GM18499 (cell line): ENCODE data around the gene GAS1.

Source experiments
- ATAC-seq: cut with Tn5 transposase; IDR thresholded peaks from one replicate; pipeline ENCODE4 v1.9.1; 2021; ENCODE audit warnings: moderate number of reproducible peaks; ENCODE audit not compliant: insufficient read depth, unreplicated experiment

Gene GAS1, protein sequence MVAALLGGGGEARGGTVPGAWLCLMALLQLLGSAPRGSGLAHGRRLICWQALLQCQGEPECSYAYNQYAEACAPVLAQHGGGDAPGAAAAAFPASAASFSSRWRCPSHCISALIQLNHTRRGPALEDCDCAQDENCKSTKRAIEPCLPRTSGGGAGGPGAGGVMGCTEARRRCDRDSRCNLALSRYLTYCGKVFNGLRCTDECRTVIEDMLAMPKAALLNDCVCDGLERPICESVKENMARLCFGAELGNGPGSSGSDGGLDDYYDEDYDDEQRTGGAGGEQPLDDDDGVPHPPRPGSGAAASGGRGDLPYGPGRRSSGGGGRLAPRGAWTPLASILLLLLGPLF

DNA sequence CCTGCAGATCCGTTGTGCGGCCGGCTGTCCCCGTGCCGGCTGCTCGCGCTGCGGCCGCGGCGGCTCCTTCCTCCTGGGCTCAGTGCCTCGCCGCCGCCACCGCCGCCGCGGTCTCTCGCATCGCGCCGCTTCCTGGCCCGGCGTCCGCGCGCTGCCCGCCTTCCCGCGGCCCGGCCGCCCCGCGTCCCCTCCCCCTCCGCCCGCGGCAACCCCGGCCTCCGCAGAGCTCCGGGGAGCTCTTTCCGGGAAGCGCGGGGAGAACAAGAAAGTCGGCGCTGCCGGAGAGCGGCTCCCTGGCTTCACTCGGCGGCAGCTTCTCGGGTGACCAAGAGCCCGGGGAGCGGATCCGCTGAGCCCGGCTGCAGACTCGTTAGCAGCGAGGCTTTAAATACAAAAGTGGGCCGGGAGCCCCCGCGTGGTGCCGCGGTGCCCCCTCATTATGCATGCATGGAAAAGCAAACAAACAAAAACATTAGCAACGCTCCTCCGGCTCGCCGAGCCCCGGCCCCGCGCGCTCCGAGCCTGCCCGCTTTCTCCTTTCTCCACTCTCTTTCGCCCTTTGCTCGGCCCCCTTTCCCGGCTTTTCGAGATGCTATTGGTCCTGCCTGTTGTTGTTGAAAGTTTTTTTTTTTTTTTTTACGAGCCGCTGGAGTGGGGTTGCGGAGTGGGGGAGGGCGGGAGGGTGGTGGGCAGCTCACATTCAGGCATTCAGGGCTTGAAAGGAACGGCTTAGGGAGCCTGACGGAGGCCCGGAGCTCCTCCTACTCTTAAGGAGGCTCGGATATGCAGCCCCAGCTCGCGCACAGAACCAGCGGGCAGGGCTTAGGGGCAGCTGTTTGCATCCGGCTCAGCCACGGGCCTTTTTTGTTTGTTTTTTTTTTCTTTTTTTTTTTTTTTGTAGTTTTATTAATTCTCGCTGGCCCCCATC, at the start of gene GAS1:
GAS1 (minus strand) TSS at position 361 of the 928 bp plus-strand sequence. CDS start 727 bp downstream, outside the sequence.
- ATAC-seq, result no peak

DNA sequence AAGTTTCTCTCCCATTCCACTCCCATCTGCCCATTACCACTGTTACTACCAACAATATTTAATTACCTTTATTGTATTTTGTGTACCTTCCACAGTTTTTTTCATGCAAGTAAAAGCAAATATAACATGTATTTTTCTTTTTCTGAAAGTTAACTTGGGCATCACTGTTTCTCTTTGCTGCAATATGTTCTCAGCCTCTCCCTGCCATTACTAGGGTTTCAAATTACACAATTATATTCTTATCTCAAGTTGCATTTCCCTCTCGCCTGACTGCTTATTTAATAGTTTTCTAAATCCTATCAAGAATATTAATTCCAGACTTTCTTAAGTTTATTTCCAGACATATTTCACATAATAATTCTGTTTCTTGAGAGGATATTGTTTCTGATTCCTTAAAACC, 46.9 kb upstream of the GAS1 start:
- ATAC-seq, result no peak

DNA sequence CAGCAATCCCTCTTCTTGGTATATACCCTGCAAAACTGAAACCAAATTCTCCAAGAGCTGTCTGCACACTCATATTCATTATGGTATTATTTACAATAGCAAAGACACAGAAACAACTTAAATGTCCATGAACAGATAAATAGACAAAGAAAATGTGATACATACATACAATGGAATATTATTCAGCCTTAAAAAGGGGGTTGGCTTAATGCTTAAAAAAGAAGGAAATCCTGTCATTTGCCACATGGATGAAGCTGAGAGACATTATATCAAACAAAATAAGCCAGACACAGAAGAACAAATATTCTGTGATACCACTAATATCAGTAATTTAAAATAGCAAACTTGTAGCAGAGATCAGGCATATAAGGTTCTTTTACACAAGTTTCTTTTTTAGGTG, 46.5 kb upstream of the GAS1 start:
- ATAC-seq, result no peak

DNA sequence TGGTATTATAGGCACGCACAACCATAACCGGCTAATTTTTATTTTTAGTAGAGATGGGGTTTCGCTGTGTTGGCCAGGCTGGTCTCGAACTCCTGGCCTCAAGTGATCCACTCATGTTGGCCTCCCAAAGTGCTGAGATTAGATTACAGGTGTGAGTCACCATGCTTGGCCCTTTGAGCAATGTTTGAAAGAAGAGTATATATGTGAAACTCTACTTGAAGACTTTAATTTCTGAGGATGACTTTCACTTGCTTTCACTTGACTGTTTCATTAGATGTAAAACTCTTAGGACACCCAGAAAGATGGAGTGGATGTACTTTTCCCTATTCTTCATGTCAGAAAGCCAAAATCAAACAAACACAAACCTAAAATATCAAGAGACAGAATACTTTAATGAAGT, 43.8 kb upstream of the GAS1 start:
- no peak for ATAC-seq

DNA sequence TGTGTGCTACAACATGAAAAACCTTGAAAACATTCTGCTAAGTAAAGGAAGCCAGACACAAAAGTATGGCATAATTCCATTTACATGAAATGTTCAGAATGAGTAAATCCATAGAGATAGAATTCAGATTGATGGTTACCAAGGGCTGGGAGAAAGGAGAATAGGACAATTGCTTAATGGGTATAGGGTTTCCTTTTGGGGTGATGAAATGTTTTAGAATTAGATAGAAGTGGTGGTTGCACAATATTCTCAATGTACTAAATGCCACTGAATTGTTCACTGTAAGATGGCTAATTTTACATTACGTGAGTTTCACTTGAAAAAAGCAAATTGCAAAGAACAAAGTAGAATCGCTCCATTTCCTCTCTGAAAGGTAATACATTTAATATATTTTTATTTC, 43.0 kb upstream of the GAS1 start:
- ATAC-seq, result no peak

DNA sequence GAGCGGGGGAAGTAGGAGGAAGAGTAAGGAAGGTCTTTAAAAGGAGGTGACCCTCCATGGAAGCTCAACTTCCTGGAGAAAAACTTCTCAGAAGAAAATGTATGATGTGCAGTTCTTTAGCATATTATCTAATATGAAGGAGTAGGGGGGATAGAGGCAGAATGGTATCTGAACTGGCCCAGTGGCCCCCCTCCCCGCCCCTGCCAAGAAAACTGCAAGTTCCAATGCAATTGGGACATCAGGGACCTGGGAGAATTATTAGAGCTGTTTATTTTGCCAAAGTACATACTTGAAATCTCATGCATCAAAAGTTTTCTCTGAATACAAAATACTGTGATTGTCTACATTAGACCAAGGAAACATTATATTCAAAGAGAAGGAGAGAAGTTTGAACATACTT, 40.6 kb upstream of the GAS1 start:
- no peak for ATAC-seq

DNA sequence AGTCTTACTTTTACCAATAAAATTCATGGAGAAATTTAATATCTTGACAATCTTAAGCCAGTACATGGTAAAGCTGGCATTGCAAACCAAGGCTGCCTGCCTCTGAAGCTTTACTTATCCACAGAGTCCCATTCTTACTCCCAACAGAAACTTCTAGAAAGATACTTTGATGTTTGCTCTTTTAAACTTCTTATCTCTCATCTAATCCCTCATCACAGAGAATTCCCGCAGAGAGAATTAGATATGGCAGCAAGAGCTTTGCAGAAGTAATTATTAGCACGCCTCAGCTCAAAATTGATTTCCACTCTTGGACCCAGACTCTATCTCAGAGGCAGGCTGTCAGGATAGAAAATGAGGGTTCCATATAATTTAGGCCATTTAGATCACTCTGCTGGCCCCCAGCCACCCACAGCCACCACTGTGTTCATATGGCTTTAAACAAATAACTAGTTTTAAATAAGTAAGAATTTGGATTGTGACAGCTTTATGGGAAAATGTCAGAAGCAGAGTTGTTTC, 37.9 kb upstream of the GAS1 start:
- no peak for ATAC-seq

DNA sequence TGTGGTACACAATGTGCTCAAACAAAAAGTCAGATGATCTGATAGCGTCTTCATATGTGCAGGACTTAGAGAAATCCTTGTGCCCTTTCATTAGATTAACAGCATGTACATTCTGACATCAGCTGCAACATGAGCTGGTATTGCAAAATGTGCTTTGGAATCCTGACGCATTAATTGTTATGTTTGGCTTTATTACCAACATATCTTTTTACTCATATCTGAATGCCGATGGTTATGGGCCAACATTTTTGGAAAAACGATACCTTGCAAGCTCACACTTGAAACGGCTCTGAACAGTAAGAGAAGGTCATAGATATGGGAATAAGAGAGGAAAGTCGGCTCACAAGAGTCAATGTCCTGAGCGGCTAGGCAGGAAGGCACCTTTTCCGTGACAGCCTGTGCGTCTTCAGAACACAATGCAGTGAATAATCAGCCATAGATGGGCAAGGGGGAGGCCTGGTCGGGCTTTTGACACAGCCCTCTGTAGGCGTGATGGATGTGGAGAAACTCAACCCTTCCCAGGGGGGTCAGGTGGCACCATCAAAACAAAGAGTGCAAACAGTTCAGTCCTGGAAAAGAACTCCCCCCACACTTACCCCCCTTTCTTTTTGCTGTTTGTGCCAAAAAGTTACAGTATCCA, 36.4 kb upstream of the GAS1 start:
- ATAC-seq, result no peak

DNA sequence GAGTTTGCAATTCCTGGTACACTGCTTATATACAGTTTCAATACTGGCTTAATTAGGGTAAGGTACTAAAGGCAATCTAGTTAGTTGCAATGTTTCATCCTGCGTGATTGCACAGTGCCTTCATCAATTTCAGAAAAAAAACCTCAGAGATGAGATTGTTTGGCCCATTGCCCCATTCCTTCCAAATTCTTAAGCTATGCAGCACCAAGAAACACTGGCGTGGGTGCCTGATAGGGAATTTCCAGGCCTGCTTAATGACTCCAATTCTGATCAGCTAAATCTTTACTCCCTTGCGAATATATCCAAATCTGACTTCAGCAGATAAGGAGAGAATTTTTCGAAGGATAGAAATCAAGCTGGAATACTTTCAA, 35.9 kb upstream of the GAS1 start:
- no peak for ATAC-seq

DNA sequence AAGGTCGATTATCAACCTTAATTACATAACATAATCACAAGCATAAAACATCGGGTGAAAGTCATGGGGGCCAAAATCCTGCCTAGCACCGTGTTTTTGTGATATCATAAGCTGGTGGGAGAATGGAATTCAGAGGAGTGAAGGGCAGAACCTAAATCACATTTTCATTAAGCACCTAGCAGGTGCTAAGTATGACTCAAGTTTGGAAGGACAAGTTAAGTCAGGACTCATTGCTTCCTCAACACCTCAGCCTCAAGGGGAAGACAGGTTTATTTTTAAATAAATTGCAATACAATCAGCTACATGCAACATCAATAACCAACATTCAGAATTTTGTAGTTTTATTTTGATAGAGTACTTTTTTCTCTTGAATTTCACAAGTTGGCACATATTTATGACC, 33.5 kb upstream of the GAS1 start:
- no peak for ATAC-seq

DNA sequence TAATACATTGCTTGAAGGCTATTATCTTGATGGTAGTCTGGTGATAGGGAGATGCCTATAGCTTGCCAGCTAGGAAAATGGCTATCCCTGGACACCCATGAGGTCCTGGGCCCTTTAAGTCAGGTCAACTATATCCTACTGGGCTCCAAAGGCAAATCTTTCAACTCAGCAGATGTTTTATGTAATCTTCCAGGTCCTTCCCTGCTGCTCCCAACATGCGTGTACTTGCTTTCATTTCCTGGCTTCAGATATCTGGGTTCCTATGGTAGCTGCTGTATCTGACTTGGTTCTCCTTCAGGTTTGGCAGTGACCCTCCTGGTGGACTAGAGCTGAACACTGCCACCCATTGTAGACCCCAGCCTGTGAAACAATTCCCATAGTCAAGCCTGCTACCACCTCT, 32.4 kb upstream of the GAS1 start:
- no peak for ATAC-seq

DNA sequence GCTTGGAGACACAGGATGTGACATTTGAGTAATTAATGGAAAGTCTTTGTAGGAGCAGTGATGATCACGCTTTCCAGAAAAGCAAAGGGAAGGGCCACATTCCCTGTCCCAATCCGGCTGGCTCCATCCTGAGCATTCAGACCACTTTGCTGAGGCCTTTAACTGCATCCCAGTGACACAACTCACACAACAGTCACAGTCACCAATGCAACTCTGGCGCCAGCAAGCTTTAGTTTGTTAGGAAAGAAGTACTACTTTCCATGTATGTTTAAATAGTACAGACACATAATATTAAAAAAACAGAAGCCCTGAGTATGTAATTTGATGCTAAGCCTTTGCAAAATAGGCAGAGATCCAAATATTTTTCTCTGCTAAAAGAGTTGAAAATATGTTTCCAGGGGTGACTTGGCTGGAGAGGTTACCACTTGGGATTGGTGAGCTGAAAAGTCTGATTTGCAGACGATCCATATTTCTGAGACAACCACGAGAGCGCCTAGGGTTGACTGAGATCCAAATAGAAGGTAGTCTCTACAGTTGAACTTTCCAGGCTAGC, 31.7 kb upstream of the GAS1 start:
- no peak for ATAC-seq

DNA sequence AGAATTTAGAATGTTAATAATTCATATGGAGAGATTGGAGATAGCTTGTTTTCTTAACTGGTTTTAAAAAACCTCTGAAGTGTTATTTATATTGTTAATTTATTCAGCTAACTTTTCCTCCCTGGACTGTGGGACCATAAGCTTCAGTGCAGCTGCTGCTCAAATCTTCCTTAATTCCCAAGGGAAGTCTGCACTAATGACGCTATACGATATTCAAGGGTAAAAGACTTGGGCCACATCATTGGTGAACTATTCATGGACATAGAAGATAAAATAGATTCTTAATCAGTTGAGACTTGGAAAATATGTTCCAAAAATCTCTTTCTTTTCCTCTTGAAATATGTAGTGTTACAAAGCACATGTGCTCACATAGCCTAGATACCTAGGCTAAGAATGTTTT, 31.1 kb upstream of the GAS1 start:
- no peak for ATAC-seq

DNA sequence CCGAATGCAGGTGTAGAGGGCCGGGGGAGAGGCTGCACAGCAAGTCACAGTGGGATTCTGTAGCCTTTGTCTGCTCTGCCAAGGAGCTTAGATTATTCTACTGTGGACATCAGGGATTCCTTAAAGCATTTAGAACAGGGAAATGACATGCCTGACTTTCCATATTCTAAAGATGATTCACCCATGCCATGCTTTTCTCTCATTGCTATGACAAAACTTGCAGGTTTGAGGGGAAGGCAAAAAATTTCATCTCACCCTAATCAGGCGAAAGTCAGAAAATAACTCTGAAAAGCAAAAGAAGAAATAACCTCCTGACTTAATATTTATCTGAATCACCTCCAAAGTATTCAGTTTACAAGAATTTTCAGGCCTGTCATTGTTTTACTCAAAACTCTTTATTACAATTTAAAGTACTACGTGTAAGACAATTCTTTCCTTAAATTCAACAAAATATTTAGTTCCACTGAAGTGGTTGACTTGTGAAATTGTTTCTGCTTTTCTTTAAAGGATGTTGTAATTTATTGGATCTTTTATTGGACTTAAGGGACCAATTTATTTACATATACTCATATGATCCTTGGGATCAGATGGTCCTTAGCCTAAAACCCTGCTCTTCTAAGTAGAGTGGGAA, 30.0 kb upstream of the GAS1 start:
- no peak for ATAC-seq

DNA sequence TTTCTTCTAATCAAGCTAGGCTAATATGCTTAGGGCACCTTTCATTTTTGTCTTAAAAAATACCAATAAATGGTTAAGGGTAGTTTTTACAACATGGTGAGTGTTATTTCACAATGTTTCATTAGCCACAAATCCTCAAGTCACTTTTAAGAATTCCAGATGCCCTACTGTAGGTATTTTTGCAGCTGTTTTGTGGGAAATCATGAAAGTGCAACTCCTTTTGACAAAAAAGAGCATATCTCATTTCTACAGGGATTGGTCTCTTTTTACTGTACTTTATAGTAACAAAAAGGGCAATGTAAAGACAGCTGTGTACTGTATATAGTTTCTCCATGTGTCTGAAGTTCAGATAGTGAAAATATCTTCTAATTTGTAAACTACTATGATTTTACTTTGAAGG, 28.3 kb upstream of the GAS1 start:
- no peak for ATAC-seq

DNA sequence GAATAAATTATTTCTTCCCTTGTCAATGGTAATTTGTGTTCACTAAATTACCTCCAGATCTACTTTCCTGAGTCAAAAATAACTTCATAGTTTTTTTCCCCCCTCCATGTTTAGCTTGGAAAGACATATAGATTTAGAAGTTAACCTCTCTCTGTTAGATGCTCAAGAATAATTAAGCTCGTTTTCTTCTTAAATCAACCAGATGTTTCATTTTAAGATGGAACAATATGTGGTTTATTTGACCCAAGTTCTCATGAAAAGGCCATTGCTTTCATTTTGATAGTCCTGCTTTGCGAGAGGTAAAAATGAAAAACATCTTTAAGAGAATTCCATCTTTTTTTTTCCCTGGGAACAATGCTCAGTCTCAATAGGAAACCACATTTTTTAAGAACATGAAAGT, 27.7 kb upstream of the GAS1 start:
- no peak for ATAC-seq

DNA sequence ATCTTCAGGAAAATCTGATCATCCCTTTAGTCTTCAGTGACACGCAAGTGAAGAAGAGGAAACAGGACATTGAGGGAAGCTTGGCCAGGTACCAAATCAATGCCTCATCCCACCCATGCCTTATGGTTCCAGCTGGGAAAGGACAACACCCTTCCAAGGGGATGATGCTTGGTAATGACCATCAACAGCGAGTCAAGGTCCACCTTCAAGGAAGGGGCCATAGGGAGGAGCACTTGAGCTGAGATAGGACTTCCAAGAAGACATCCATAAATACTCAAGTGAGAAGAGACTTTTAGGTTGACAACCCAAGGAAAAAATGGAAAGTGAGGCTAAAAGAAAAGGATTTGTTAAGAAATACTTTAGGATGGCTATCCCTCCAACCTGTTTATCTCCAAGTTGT, 27.1 kb upstream of the GAS1 start:
- ATAC-seq, result no peak

DNA sequence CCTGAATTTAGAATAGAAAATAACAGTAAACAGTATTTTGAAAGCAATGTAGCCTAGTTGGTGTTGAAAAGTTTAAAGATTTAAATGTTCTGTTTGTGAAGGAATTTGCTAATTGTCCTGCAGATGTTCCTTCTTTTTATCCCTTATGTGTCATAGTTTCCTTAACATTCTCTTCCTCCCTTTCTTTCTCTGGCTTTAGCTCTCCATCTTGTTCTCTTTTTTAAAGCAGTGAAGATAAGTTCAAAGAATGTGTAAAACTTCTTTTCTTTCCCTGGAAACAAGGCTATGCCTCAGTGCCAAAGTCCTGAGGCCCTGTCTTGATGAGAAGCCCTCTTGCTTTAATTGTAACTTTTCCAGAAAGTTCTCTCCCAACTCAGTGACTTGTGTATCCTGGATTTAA, 24.4 kb upstream of the GAS1 start:
- no peak for ATAC-seq

DNA sequence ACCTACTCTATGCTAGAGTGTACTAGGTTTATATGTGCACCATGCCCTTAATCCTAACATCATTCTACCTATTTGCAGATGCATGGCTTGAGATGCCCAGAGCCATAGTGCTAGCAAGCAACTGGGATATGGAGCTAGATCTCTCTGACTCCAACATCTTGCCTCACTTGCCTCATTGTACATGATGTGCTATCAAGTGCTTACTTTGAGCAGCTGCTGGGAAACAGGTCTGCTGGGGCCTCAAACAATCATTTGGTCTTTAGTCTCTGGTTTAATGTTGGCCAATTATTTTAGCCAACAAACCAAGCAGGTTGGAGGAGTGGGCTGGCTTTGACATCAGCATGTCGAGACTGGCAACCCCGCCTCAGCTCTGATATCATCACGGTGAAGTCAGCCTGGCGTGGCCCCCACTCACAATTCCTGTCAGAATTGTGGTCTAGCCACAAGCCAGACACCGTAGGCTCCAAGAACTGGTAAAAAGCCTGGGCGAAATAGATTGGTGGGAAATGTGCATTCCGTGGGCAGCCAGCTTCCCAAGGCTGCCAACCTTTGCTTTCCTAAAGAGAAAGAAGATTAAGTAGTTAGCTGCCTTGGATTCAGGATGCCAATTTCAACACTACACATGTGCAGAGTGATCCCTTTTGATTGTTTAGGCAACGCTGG, 21.1 kb upstream of the GAS1 start:
- ATAC-seq, result no peak
